ENCODE results near the gene NFS1.

The NFS1 gene

GRCh38 chr20:35721219-35721618 is 22.1 kb upstream of the NFS1 start:
- H3K79me2 ChIP-seq (ENCODE audit: control insufficient read depth, low read length), result peaks cover 97% of the 10 kb centered on the region
- H3K4me1 ChIP-seq (ENCODE audit: control insufficient read depth, low read length), result no peaks in the 10 kb centered on the region
- H3K4me2 ChIP-seq (ENCODE audit: low read length), result no peak overlapping the region
- TF ChIP-seq, protein P1, sequence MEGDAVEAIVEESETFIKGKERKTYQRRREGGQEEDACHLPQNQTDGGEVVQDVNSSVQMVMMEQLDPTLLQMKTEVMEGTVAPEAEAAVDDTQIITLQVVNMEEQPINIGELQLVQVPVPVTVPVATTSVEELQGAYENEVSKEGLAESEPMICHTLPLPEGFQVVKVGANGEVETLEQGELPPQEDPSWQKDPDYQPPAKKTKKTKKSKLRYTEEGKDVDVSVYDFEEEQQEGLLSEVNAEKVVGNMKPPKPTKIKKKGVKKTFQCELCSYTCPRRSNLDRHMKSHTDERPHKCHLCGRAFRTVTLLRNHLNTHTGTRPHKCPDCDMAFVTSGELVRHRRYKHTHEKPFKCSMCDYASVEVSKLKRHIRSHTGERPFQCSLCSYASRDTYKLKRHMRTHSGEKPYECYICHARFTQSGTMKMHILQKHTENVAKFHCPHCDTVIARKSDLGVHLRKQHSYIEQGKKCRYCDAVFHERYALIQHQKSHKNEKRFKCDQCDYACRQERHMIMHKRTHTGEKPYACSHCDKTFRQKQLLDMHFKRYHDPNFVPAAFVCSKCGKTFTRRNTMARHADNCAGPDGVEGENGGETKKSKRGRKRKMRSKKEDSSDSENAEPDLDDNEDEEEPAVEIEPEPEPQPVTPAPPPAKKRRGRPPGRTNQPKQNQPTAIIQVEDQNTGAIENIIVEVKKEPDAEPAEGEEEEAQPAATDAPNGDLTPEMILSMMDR (IDR thresholded peaks at IDR 0.05; ENCODE audit: low read depth, low read length, poor library complexity, severe bottlenecking), result no peak
- no peak for TF ChIP-seq EZH2phosphoT487 (IDR thresholded peaks at IDR 0.05; ENCODE audit: borderline replicate concordance, low read length)
- H3K27me3 ChIP-seq (ENCODE audit: control insufficient read depth, low read length), result no peaks in the 10 kb centered on the region
- H3K36me3 ChIP-seq (ENCODE audit: control insufficient read depth, low read length), result peaks cover 98% of the 10 kb centered on the region
- H3K4me3 ChIP-seq (ENCODE audit: low read length), result no peak overlapping the region
- peaks cover 23% of the 10 kb centered on the region; the same call in 1 of the 2 replicates for H4K20me1 ChIP-seq (ENCODE audit: control insufficient read depth, insufficient read depth, low read depth, low read length)
- no peaks in the 10 kb centered on the region for H3K9me2 ChIP-seq (replicated peaks; ENCODE audit: control insufficient read depth, low read length)
- H3K9me3 ChIP-seq (ENCODE audit: control insufficient read depth, insufficient read depth, low read length), result no peaks in the 10 kb centered on the region
- H3K27ac ChIP-seq (ENCODE audit: low read depth, low read length), result no peak overlapping the region
- peaks cover 32% of the 10 kb centered on the region for H3F3A ChIP-seq (ENCODE audit: control insufficient read depth, insufficient read depth)

GRCh38 chr20:35720165-35721123 is 21.3 kb upstream of the NFS1 start:
- no peaks in the 10 kb centered on the region for H3K4me1 ChIP-seq (ENCODE audit: control insufficient read depth, low read length)
- peaks cover 96% of the 10 kb centered on the region for H3K79me2 ChIP-seq (ENCODE audit: control insufficient read depth, low read length)
- no peak overlapping the region for H3K4me3 ChIP-seq (ENCODE audit: low read length)
- no peak overlapping the region for H3K4me2 ChIP-seq (ENCODE audit: low read length)
- H3K9me2 ChIP-seq (replicated peaks; ENCODE audit: control insufficient read depth, low read length), result no peaks in the 10 kb centered on the region
- H3K36me3 ChIP-seq (ENCODE audit: control insufficient read depth, low read length), result peaks cover 97% of the 10 kb centered on the region
- peaks cover 23% of the 10 kb centered on the region; the same call in 1 of the 2 replicates for H4K20me1 ChIP-seq (ENCODE audit: control insufficient read depth, insufficient read depth, low read depth, low read length)
- TF ChIP-seq, protein P1 (IDR thresholded peaks at IDR 0.05; ENCODE audit: low read depth, low read length, poor library complexity, severe bottlenecking), result no peak
- no peak for TF ChIP-seq EZH2phosphoT487 (IDR thresholded peaks at IDR 0.05; ENCODE audit: borderline replicate concordance, low read length)
- no peaks in the 10 kb centered on the region for H3K9me3 ChIP-seq (ENCODE audit: control insufficient read depth, insufficient read depth, low read length)
- peaks cover 38% of the 10 kb centered on the region for H3F3A ChIP-seq (ENCODE audit: control insufficient read depth, insufficient read depth)
- H3K27ac ChIP-seq (ENCODE audit: low read depth, low read length), result no peak overlapping the region
- H3K27me3 ChIP-seq (ENCODE audit: control insufficient read depth, low read length), result no peaks in the 10 kb centered on the region

GRCh38 chr20:35719717-35720116 is 20.6 kb upstream of the NFS1 start:
- Histone ChIP-seq H3K27me3 (ENCODE audit: control insufficient read depth, low read length) (no peaks in the 10 kb centered on the region), H3K4me3 (ENCODE audit: low read length) (no peak overlapping the region), H3F3A (ENCODE audit: control insufficient read depth, insufficient read depth) (peaks cover 37% of the 10 kb centered on the region), H3K4me1 (ENCODE audit: control insufficient read depth, low read length) (no peaks in the 10 kb centered on the region), H4K20me1 (ENCODE audit: control insufficient read depth, insufficient read depth, low read depth, low read length) (peaks cover 23% of the 10 kb centered on the region; the same call in 1 of the 2 replicates), H3K79me2 (ENCODE audit: control insufficient read depth, low read length) (peaks cover 96% of the 10 kb centered on the region), H3K4me2 (ENCODE audit: low read length) (no peak overlapping the region), H3K27ac (ENCODE audit: low read depth, low read length) (no peak overlapping the region), H3K9me3 (ENCODE audit: control insufficient read depth, insufficient read depth, low read length) (no peaks in the 10 kb centered on the region), H3K36me3 (ENCODE audit: control insufficient read depth, low read length) (peaks cover 97% of the 10 kb centered on the region), H3K9me2 (replicated peaks; ENCODE audit: control insufficient read depth, low read length) (no peaks in the 10 kb centered on the region)
- TF ChIP-seq, protein P1 (IDR thresholded peaks at IDR 0.05; ENCODE audit: low read depth, low read length, poor library complexity, severe bottlenecking), result no peak
- no peak for TF ChIP-seq EZH2phosphoT487 (IDR thresholded peaks at IDR 0.05; ENCODE audit: borderline replicate concordance, low read length)

Measured in DOHH2 (cell line).